ENCODE measurements around the gene SERPINA1. TPM values are rescaled to one million over a fixed set of nuclear protein-coding genes. Genes with fewer than 3 reads are reported as not detected.

Gene SERPINA1
- polyA plus RNA-seq, 4 donors, result 70.7 to 106 (median 98.4) TPM

- no peak for DNase-seq (ENCODE audit: low read depth in 4 of 4, low spot score in 3 of 4)
Measured at GRCh38 chr14:94398536-94398935, 10.1 kb upstream of the SERPINA1 start.

GRCh38 chr14:94398182-94398479, 9.7 kb upstream of the SERPINA1 start:
- DNase-seq (ENCODE audit: low read depth in 4 of 4, low spot score in 3 of 4), result no peak

GRCh38 chr14:94397289-94398181, 9.1 kb upstream of the SERPINA1 start:
- no peak for DNase-seq (ENCODE audit: low read depth in 4 of 4, low spot score in 3 of 4)

GRCh38 chr14:94396628-94397225, 8.3 kb upstream of the SERPINA1 start:
- DNase-seq (ENCODE audit: low read depth in 4 of 4, low spot score in 3 of 4), result no peak

GRCh38 chr14:94395888-94396574, 7.6 kb upstream of the SERPINA1 start:
- DNase-seq (ENCODE audit: low read depth in 4 of 4, low spot score in 3 of 4), result no peak

GRCh38 chr14:94395282-94395887, 7.0 kb upstream of the SERPINA1 start:
- no peak for DNase-seq (ENCODE audit: low read depth in 4 of 4, low spot score in 3 of 4)

- no peak for DNase-seq (ENCODE audit: low read depth in 4 of 4, low spot score in 3 of 4)
Measured at GRCh38 chr14:94394581-94395207, 6.3 kb upstream of the SERPINA1 start.

GRCh38 chr14:94394025-94394493, 5.7 kb upstream of the SERPINA1 start:
- DNase-seq (ENCODE audit: low read depth in 4 of 4, low spot score in 3 of 4), result no peak

GRCh38 chr14:94393474-94393873, 5.1 kb upstream of the SERPINA1 start:
- DNase-seq (ENCODE audit: low read depth in 4 of 4, low spot score in 3 of 4), result no peak

- no peak for DNase-seq (ENCODE audit: low read depth in 4 of 4, low spot score in 3 of 4)
Measured at GRCh38 chr14:94392510-94392935, 4.1 kb upstream of the SERPINA1 start.

- DNase-seq (ENCODE audit: low read depth in 4 of 4, low spot score in 3 of 4), result no peak
Measured at GRCh38 chr14:94391281-94391975, 3.0 kb upstream of the SERPINA1 start.

GRCh38 chr14:94390372-94391086, 2.1 kb upstream of the SERPINA1 start:
- DNase-seq (ENCODE audit: low read depth in 4 of 4, low spot score in 3 of 4), result no peak

GRCh38 chr14:94389731-94390371, 1.4 kb upstream of the SERPINA1 start:
- no peak for DNase-seq (ENCODE audit: low read depth in 4 of 4, low spot score in 3 of 4)

GRCh38 chr14:94389104-94389469, 685 bp upstream of the SERPINA1 start:
- no peak for DNase-seq (ENCODE audit: low read depth in 4 of 4, low spot score in 3 of 4)

- no peak for DNase-seq (ENCODE audit: low read depth in 4 of 4, low spot score in 3 of 4)
Measured at GRCh38 chr14:94388027-94388383, 397 bp downstream of the SERPINA1 start.

GRCh38 chr14:94387051-94388026, 1.1 kb downstream of the SERPINA1 start:
- no peak for DNase-seq (ENCODE audit: low read depth in 4 of 4, low spot score in 3 of 4)

- no peak for DNase-seq (ENCODE audit: low read depth in 4 of 4, low spot score in 3 of 4)
Measured at GRCh38 chr14:94386085-94387031, 2.0 kb downstream of the SERPINA1 start.
